ENCODE data around the gene FAM98B. TPM values are rescaled to one million over a fixed set of nuclear protein-coding genes. Genes with fewer than 3 reads are reported as not detected.

FAM98B gene
- total RNA-seq, 1 donor from 2014 or later, result 16.8 TPM

GRCh38 chr15:38516626-38517025 lies 62.7 kb downstream of the FAM98B start:
- no peak overlapping the region for H3K4me3 ChIP-seq
- H3K27ac ChIP-seq, result no peak overlapping the region
- peaks cover under 1% of the 10 kb centered on the region for H3K36me3 ChIP-seq
- ATAC-seq (no peak), DNase-seq (no peak)
- intact Hi-C loops (cut with DNase I), result no loop called here
- H3K27me3 ChIP-seq (ENCODE audit: low read depth), result no peaks in the 10 kb centered on the region
- H3K4me1 ChIP-seq, result no peaks in the 10 kb centered on the region
- H3K9me3 ChIP-seq, result no peaks in the 10 kb centered on the region
- no peak for TF ChIP-seq CTCF (IDR thresholded peaks at IDR 0.05)

GRCh38 chr15:38517312-38517975 lies 63.5 kb downstream of the FAM98B start:
- Histone ChIP-seq H3K27ac (no peak overlapping the region), H3K27me3 (ENCODE audit: low read depth) (no peaks in the 10 kb centered on the region), H3K36me3 (no peaks in the 10 kb centered on the region), H3K4me1 (no peaks in the 10 kb centered on the region), H3K4me3 (no peak overlapping the region), H3K9me3 (no peaks in the 10 kb centered on the region)
- DNase-seq, result no peak
- TF ChIP-seq CTCF (IDR thresholded peaks at IDR 0.05), result no peak
- intact Hi-C loops (cut with DNase I), result no loop called here
- ATAC-seq, result no peak

GRCh38 chr15:38518084-38518483 lies 64.2 kb downstream of the FAM98B start:
- TF ChIP-seq CTCF (IDR thresholded peaks at IDR 0.05), result no peak
- no peaks in the 10 kb centered on the region for H3K36me3 ChIP-seq
- H3K4me1 ChIP-seq, result no peaks in the 10 kb centered on the region
- DNase-seq, result no peak
- no peak overlapping the region for H3K27ac ChIP-seq
- H3K4me3 ChIP-seq, result no peak overlapping the region
- no peaks in the 10 kb centered on the region for H3K27me3 ChIP-seq (ENCODE audit: low read depth)
- no peak for ATAC-seq
- intact Hi-C loops (cut with DNase I), result no loop called here
- H3K9me3 ChIP-seq, result no peaks in the 10 kb centered on the region

- no peak for ATAC-seq
- H3K9me3 ChIP-seq, result no peaks in the 10 kb centered on the region
- intact Hi-C loops (cut with DNase I), result no loop called here
- no peak overlapping the region for H3K27ac ChIP-seq
- H3K4me1 ChIP-seq, result no peaks in the 10 kb centered on the region
- TF ChIP-seq CTCF (IDR thresholded peaks at IDR 0.05), result no peak
- no peak overlapping the region for H3K4me3 ChIP-seq
- H3K27me3 ChIP-seq (ENCODE audit: low read depth), result no peaks in the 10 kb centered on the region
- no peak for DNase-seq
- no peaks in the 10 kb centered on the region for H3K36me3 ChIP-seq
Observed at GRCh38 chr15:38520035-38520434, 66.1 kb downstream of the FAM98B start.

GRCh38 chr15:38521316-38521715 lies 67.4 kb downstream of the FAM98B start:
- intact Hi-C loops (cut with DNase I), result no loop called here
- Histone ChIP-seq H3K27ac (no peak overlapping the region), H3K4me1 (no peaks in the 10 kb centered on the region), H3K9me3 (no peaks in the 10 kb centered on the region), H3K4me3 (no peak overlapping the region), H3K27me3 (ENCODE audit: low read depth) (no peaks in the 10 kb centered on the region), H3K36me3 (no peaks in the 10 kb centered on the region)
- no peak for TF ChIP-seq CTCF (IDR thresholded peaks at IDR 0.05)
- DNase-seq (no peak), ATAC-seq (no peak)

All from lower lobe of right lung (tissue), 2 donors.